Measurements from ENCODE around the gene PREP.

GRCh38 chr6:105294129-105294528 is 108.8 kb downstream of the PREP start:
- no peak for TF ChIP-seq POLR2A (IDR thresholded peaks at IDR 0.05)
- TF ChIP-seq CTCF (IDR thresholded peaks at IDR 0.05) = no peak
- no peak for TF ChIP-seq POLR2AphosphoS5 (IDR thresholded peaks at IDR 0.05)
